IPS-18a (cell line): ENCODE measurements around the gene NTF4.
"Not testable (repeated sequence)": the region's sequence is repeated elsewhere in the genome, so short reads cannot be mapped to it uniquely, and the experiment has no call there.

Experiments
- H3K27ac ChIP-seq: one replicate; pipeline ENCODE4 v1.5.1; 2013; ENCODE audit warnings: low read length
- H3K27me3 ChIP-seq: one replicate; pipeline ENCODE4 v1.6.1; 2013; ENCODE audit warnings: mild to moderate bottlenecking, low read length; ENCODE audit not compliant: control insufficient read depth, insufficient read depth
- H3K36me3 ChIP-seq: one replicate; pipeline ENCODE4 v1.6.1; 2013; ENCODE audit warnings: low read depth, low read length; ENCODE audit not compliant: control insufficient read depth
- H3K4me1 ChIP-seq: one replicate; pipeline ENCODE4 v1.6.1; 2013; ENCODE audit warnings: low read depth, low read length; ENCODE audit not compliant: control insufficient read depth
- H3K4me3 ChIP-seq: one replicate; pipeline ENCODE4 v1.5.1; 2013; ENCODE audit warnings: low read length
- H3K9ac ChIP-seq: one replicate; pipeline ENCODE4 v1.6.1; 2013; ENCODE audit warnings: mild to moderate bottlenecking, low read length, moderate library complexity
- H3K9me3 ChIP-seq: one replicate; pipeline ENCODE4 v1.6.1; 2013; ENCODE audit warnings: low read depth, low read length; ENCODE audit not compliant: control insufficient read depth

NTF4 gene

GRCh38 chr19:49025599-49025998 lies 39.0 kb downstream of the NTF4 start:
- H3K4me3 ChIP-seq, H3K36me3 ChIP-seq, H3K9ac ChIP-seq, H3K27ac ChIP-seq, H3K9me3 ChIP-seq, H3K4me1 ChIP-seq: not testable (repeated sequence)
- H3K27me3 ChIP-seq = peaks cover 16% of the 10 kb centered on the region

- not testable (repeated sequence) for H3K36me3 ChIP-seq, H3K9me3 ChIP-seq, H3K27ac ChIP-seq, H3K9ac ChIP-seq, H3K4me1 ChIP-seq, H3K4me3 ChIP-seq
- H3K27me3 ChIP-seq = peaks cover 19% of the 10 kb centered on the region
These were observed 39.5 kb downstream of the NTF4 start for GRCh38 chr19:49025088-49025487.

DNA sequence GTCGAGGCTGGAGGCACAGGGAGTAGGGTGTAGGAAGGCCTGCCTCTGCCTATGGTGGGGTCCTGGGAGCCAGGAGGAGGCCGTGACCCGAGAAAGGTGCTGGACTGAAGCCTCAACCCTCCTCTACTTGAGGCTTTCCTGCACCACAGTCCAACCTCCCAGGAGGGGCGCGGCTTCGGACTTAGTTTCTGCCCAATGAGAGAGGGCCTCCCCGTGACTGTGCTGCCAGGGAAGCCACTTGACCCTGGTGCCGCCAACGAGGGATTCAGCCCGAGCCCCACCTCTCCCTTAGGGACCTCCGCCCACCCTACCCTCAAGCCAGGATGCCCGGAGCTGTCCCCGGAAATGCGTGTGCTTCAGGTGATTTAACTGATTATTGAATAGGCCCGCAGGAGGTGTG lies 40.4 kb downstream of the NTF4 start, which contains the start of gene CGB3:
CGB3 (minus strand) TSS at position 101 of the 400 bp plus-strand sequence. CDS start 362 bp downstream, outside the sequence.
- not testable (repeated sequence) for H3K9ac ChIP-seq, H3K4me1 ChIP-seq

GRCh38 chr19:49022116-49022515 lies 42.5 kb downstream of the NTF4 start:
- peaks cover 4% of the 10 kb centered on the region for H3K4me1 ChIP-seq
- no peaks in the 10 kb centered on the region for H3K36me3 ChIP-seq
- H3K27ac ChIP-seq = no peak overlapping the region
- no peaks in the 10 kb centered on the region for H3K9me3 ChIP-seq
- H3K4me3 ChIP-seq = no peak overlapping the region
- no peak overlapping the region for H3K9ac ChIP-seq
- peaks cover 38% of the 10 kb centered on the region for H3K27me3 ChIP-seq

More for the DNA sequence above, 40.4 kb downstream of the NTF4 start, which contains the start of gene CGB3:
- not testable (repeated sequence) for H3K4me3 ChIP-seq, H3K27ac ChIP-seq, H3K9me3 ChIP-seq, H3K36me3 ChIP-seq
- peaks cover 20% of the 10 kb centered on the region for H3K27me3 ChIP-seq

- no peak overlapping the region for H3K27ac ChIP-seq
- H3K36me3 ChIP-seq = no peaks in the 10 kb centered on the region
- H3K27me3 ChIP-seq = peaks cover 38% of the 10 kb centered on the region
- H3K4me1 ChIP-seq = peaks cover 4% of the 10 kb centered on the region
- no peaks in the 10 kb centered on the region for H3K9me3 ChIP-seq
- H3K9ac ChIP-seq = no peak overlapping the region
- no peak overlapping the region for H3K4me3 ChIP-seq
These were observed 43.4 kb downstream of the NTF4 start for GRCh38 chr19:49020931-49021895.

- Histone ChIP-seq H3K27me3 (peaks cover 38% of the 10 kb centered on the region), H3K36me3 (peaks cover 4% of the 10 kb centered on the region), H3K4me1 (peaks cover 4% of the 10 kb centered on the region), H3K27ac (no peak overlapping the region), H3K9ac (no peak overlapping the region), H3K4me3 (no peak overlapping the region), H3K9me3 (no peaks in the 10 kb centered on the region)
These were observed 44.3 kb downstream of the NTF4 start for GRCh38 chr19:49020342-49020741.

DNA sequence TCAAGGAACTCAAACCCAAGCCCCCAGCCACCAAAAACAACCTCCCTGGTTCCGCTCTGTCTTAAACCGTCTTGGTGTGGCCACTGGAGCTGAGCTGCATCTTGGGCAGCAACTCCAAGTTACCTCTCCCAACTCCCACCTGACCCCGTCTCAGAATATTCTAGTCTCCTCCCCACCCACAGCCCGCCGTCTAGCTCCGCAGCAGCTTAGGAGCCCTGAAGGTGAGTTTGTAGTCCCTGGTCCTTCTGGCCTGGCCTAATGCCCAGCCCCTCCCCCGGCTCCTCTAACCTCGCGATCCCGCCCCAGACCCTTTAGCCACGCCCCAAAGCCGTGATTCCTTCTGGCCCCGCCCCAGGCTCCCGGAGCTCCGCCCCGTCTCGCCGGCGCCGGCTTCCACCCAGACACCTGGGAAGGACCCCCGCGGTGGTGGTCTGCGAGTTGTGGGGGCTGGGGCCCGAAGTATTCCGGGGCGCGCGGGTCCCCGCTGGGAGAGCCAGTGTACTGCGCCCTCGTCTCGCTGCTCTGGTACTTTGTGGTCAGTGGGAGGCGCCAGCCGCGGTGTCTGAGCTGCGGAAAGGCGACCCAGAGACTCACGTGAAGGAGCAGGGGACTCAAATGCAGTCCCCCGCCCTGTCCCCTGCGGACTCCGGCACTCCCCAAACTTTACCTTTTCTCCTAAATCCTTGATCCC lies 45.2 kb downstream of the NTF4 start:
- H3K27ac ChIP-seq = no peak overlapping the region
- H3K9ac ChIP-seq = no peak overlapping the region
- H3K36me3 ChIP-seq = peaks cover 9% of the 10 kb centered on the region
- no peaks in the 10 kb centered on the region for H3K9me3 ChIP-seq
- H3K27me3 ChIP-seq = peaks cover 38% of the 10 kb centered on the region
- peak overlapping the region; percentile 12 for H3K4me3 ChIP-seq
- peaks cover 4% of the 10 kb centered on the region for H3K4me1 ChIP-seq

GRCh38 chr19:49018388-49019241 lies 46.0 kb downstream of the NTF4 start:
- H3K27me3 ChIP-seq = peaks cover 38% of the 10 kb centered on the region
- H3K9ac ChIP-seq, H3K36me3 ChIP-seq, H3K9me3 ChIP-seq, H3K27ac ChIP-seq, H3K4me1 ChIP-seq: not testable (repeated sequence)
- H3K4me3 ChIP-seq = peak overlapping the region; percentile 51

GRCh38 chr19:49017666-49018351 lies 46.8 kb downstream of the NTF4 start:
- no peaks in the 10 kb centered on the region for H3K9me3 ChIP-seq
- no peak overlapping the region for H3K9ac ChIP-seq
- H3K4me3 ChIP-seq = peak overlapping the region; percentile 51
- peaks cover 38% of the 10 kb centered on the region for H3K27me3 ChIP-seq
- peaks cover 9% of the 10 kb centered on the region for H3K36me3 ChIP-seq
- peaks cover 4% of the 10 kb centered on the region for H3K4me1 ChIP-seq
- no peak overlapping the region for H3K27ac ChIP-seq

GRCh38 chr19:49017041-49017665 lies 47.5 kb downstream of the NTF4 start, which contains the start of gene LHB:
TSS of gene LHB (minus strand) at chr19:49017091. CDS start at chr19:49017081, 10 bp downstream.
- Histone ChIP-seq H3K4me3 (peak within 1 kb of the TSS; percentile 51), H3K27ac (no peak within 1 kb of the TSS), H3K4me1 (peaks cover 4% of the 10 kb centered on the region), H3K36me3 (peaks cover 9% of the 10 kb centered on the region), H3K9ac (no peak within 1 kb of the TSS), H3K9me3 (no peaks in the 10 kb centered on the region), H3K27me3 (peaks cover 37% of the 10 kb centered on the region)
